B cell (primary cell): ENCODE measurements around the gene IRX4. TPM values are rescaled to one million over a fixed set of nuclear protein-coding genes. Genes with fewer than 3 reads are reported as not detected.

Experiments used
- ATAC-seq: fragments of 200-7000 bp; cut with Tn5 transposase; one replicate; pipeline ENCODE4 v1.10.0; 2021; ENCODE audit warnings: low read depth, mild to moderate bottlenecking, moderate number of reproducible peaks, moderate library complexity
- CTCF ChIA-PET: fragments of 350-600 bp; sonication (Branson Sonifier 250); formaldehyde crosslinking; loops from one replicate; lab custom pipeline; 2021; ENCODE audit warnings: antibody characterized with exemption, inconsistent platforms; lab: Charles Lee
- POLR2A ChIA-PET: fragments of 350-600 bp; sonication (Branson Sonifier 250); formaldehyde crosslinking; loops from one replicate; lab custom pipeline; 2021; ENCODE audit warnings: antibody characterized with exemption; lab: Charles Lee
- DNase-seq: peaks from one replicate; pipeline ENCODE4 v3.0.0; 2013
- H2AFZ ChIP-seq: 2 replicates; pipeline ENCODE4 v1.6.1; 2012; ENCODE audit warnings: mild to moderate bottlenecking, low read depth, low read length; ENCODE audit not compliant: insufficient read depth, poor library complexity, severe bottlenecking
- H3K27ac ChIP-seq, 2 donors: 1 replicate in 1 of 2; 2 replicates in 1 of 2; pipeline ENCODE4 v1.5.1; 2012 to 2013; ENCODE audit warnings: low read length in 2 of 2, mild to moderate bottlenecking in 2 of 2, moderate library complexity in 1 of 2
- H3K27me3 ChIP-seq, 4 experiments: fragments of 200-600 bp in 1 of 4; sonication (generic) in 1 of 4; replicated peaks in 1 of 4; 1 replicate in 2 of 4; 2 replicates in 2 of 4; pipeline versions ENCODE4 v1.6.1 to v1.7.0; 2013 to 2016; ENCODE audit warnings: low read length in 3 of 4, mild to moderate bottlenecking in 2 of 4, mixed read lengths in 1 of 4, moderate library complexity in 1 of 4; ENCODE audit not compliant: insufficient read depth in 4 of 4, control insufficient read depth in 3 of 4; ENCODE audit errors: control extremely low read depth in 1 of 4
- H3K36me3 ChIP-seq, 2 experiments: replicated peaks in 1 of 2; 1 replicate in 1 of 2; 2 replicates in 1 of 2; pipeline versions ENCODE4 v1.6.1 to v1.7.1; 2013; ENCODE audit warnings: low read length in 1 of 2; ENCODE audit not compliant: insufficient read depth in 2 of 2, control insufficient read depth in 1 of 2; ENCODE audit errors: control extremely low read depth in 1 of 2, extremely low read depth in 1 of 2
- H3K4me1 ChIP-seq, 2 donors: fragments of 200-600 bp in 1 of 2; sonication (generic) in 1 of 2; 1 replicate in 1 of 2; 2 replicates in 1 of 2; pipeline versions ENCODE4 v1.5.1 to v1.6.1; 2013 to 2017; ENCODE audit warnings: low read length in 2 of 2; ENCODE audit not compliant: control insufficient read depth in 2 of 2, insufficient read depth in 2 of 2
- H3K4me2 ChIP-seq: replicated peaks from 2 replicates; pipeline ENCODE3; 2012; ENCODE audit warnings: mild to moderate bottlenecking, low read depth, low read length; ENCODE audit not compliant: poor library complexity, severe bottlenecking
- H3K4me3 ChIP-seq, 5 experiments: fragments of 200-600 bp in 1 of 5; sonication (generic) in 1 of 5; 1 replicate in 3 of 5; 2 replicates in 2 of 5; pipeline versions ENCODE4 v1.5.1 to v1.7.0; 2011 to 2016; ENCODE audit warnings: low read length in 4 of 5, mild to moderate bottlenecking in 4 of 5, low read depth in 2 of 5, control low read depth in 1 of 5, moderate library complexity in 1 of 5; ENCODE audit not compliant: insufficient read depth in 1 of 5; ENCODE audit errors: control extremely low read depth in 1 of 5, extremely low read depth in 1 of 5
- H3K79me2 ChIP-seq: fragments of 200-600 bp; sonication (generic); one replicate; pipeline ENCODE4 v1.6.0; 2016; ENCODE audit warnings: low read length; ENCODE audit not compliant: control insufficient read depth, insufficient read depth
- H3K9ac ChIP-seq: fragments of 200-600 bp; sonication (generic); 2 replicates; pipeline ENCODE4 v1.6.1; 2017; ENCODE audit warnings: mild to moderate bottlenecking, low read length, moderate library complexity
- H3K9me3 ChIP-seq, 3 donors: one replicate each; pipeline versions ENCODE4 v1.6.1 to v1.7.1; 2013; ENCODE audit warnings: low read length in 2 of 3; ENCODE audit not compliant: control insufficient read depth in 2 of 3, insufficient read depth in 1 of 3; ENCODE audit errors: control extremely low read depth in 1 of 3
- H4K20me1 ChIP-seq: 2 replicates; pipeline ENCODE4 v1.6.0; 2012; ENCODE audit warnings: mild to moderate bottlenecking, low read length; ENCODE audit not compliant: insufficient read depth, control insufficient read depth, poor library complexity, severe bottlenecking
- H3K27ac Mint-ChIP-seq: one replicate; pipeline ENCODE4 v1.8.0; 2021; ENCODE audit warnings: mixed read lengths
- H3K27me3 Mint-ChIP-seq: one replicate; pipeline ENCODE4 v1.8.0; 2021; ENCODE audit warnings: mixed read lengths
- H3K4me1 Mint-ChIP-seq: one replicate; pipeline ENCODE4 v1.8.0; 2021; ENCODE audit warnings: mixed read lengths
- H3K4me3 Mint-ChIP-seq: one replicate; pipeline ENCODE4 v1.8.0; 2021; ENCODE audit warnings: mixed read lengths
- H3K9me3 Mint-ChIP-seq: one replicate; pipeline ENCODE4 v1.8.0; 2022; ENCODE audit warnings: mixed read lengths; ENCODE audit not compliant: insufficient read depth
- EZH2 ChIP-seq: IDR thresholded peaks from 2 replicates; pipeline ENCODE4 v1.6.1; 2012; ENCODE audit warnings: borderline replicate concordance, low read depth, mild to moderate bottlenecking, moderate library complexity, low read length; ENCODE audit not compliant: insufficient read depth, poor library complexity, severe bottlenecking
- WGBS: methylation state at CpG from one replicate; pipeline ENCODE4 v1.1.5; 2013; ENCODE audit warnings: missing lambda C conversion rate; ENCODE audit not compliant: insufficient coverage; 5-methylcytosine and 5-hydroxymethylcytosine counted together
- intact Hi-C: fragments of 100-400 bp; cut with micrococcal nuclease; formaldehyde crosslinking; loops from one replicate; pipeline ENCODE4 v1.10.0; 2022
- polyA plus RNA-seq: library from polyadenylated mRNA; depleted of rRNA; stranded (reverse); fragments of >200 nt; gene quantifications from 2 replicates; pipeline ENCODE4 v1.2.3, GENCODE V29; 2012
- total RNA-seq, 2 donors: library from RNA; stranded (reverse); fragments of 120-200 nt in 1 of 2; gene quantifications; 1 replicate in 1 of 2; 2 replicates in 1 of 2; pipeline versions ENCODE4 v1.2.3 to v1.2.4, GENCODE V29; 2013 to 2022
- TF ChIP-seq, protein P1 (sequence below): fragments of 200-600 bp; IDR thresholded peaks from one replicate; pipeline ENCODE4 v1.8.0; 2022; ENCODE audit warnings: antibody characterized with exemption, mild to moderate bottlenecking

Gene IRX4
- total and polyA plus RNA-seq, 2 donors (not counting 1 experiment from before 2014, with no cell fraction given) = not detected

DNA sequence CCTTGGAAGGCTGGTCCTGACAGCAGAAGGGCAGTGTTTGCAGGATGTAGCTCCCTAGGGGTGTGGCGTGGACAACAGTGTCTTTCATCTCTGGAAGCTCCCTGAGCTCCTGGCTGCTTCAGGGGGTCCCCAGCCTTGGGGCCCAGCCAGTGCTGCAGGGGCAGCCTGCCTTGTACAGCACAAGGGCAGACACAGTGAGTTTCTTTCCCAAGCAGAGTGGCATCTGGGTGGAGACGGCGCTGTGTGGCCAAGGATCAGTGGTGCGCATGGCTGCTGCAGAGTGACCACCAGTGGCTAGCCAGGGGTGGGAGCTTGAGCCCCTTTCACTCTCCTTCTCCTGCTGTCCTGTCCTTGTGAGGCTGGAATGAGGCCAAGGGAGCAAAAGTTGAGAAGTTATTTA is 7.6 kb upstream of the IRX4 start:
- peaks cover 42% of the 10 kb centered on the region for H3K27me3 Mint-ChIP-seq
- WGBS = 92% methylated on average over 3 of the region's 4 CpGs
- no peak overlapping the region for H3K9ac ChIP-seq
- intact Hi-C loops = no loop called here
- no peak overlapping the region for H2AFZ ChIP-seq
- ChIA-PET POLR2A (no interaction called here), CTCF (no interaction called here)
- no peaks in the 10 kb centered on the region for H3K79me2 ChIP-seq
- H3K9me3 Mint-ChIP-seq = no peaks in the 10 kb centered on the region
- ATAC-seq (no peak), DNase-seq (no peak)
- H3K4me1 Mint-ChIP-seq = peaks cover 1% of the 10 kb centered on the region
- H3K27ac ChIP-seq = no peak overlapping the region
- H3K36me3 ChIP-seq = no peaks in the 10 kb centered on the region
- no peak overlapping the region for H3K4me3 Mint-ChIP-seq
- H4K20me1 ChIP-seq = no peaks in the 10 kb centered on the region
- no peak overlapping the region for H3K4me3 ChIP-seq
- no peak overlapping the region for H3K4me2 ChIP-seq
- TF ChIP-seq EZH2 = no peak
- TF ChIP-seq, protein P1, sequence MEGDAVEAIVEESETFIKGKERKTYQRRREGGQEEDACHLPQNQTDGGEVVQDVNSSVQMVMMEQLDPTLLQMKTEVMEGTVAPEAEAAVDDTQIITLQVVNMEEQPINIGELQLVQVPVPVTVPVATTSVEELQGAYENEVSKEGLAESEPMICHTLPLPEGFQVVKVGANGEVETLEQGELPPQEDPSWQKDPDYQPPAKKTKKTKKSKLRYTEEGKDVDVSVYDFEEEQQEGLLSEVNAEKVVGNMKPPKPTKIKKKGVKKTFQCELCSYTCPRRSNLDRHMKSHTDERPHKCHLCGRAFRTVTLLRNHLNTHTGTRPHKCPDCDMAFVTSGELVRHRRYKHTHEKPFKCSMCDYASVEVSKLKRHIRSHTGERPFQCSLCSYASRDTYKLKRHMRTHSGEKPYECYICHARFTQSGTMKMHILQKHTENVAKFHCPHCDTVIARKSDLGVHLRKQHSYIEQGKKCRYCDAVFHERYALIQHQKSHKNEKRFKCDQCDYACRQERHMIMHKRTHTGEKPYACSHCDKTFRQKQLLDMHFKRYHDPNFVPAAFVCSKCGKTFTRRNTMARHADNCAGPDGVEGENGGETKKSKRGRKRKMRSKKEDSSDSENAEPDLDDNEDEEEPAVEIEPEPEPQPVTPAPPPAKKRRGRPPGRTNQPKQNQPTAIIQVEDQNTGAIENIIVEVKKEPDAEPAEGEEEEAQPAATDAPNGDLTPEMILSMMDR = no peak
- no peak overlapping the region for H3K27ac Mint-ChIP-seq
- H3K27me3 ChIP-seq = peaks cover 0 to 35% (median 6%) of the 10 kb centered on the region in 4 experiments
- H3K9me3 ChIP-seq = peaks cover 0 to 7% (median 0%) of the 10 kb centered on the region in 3 donors
- no peaks in the 10 kb centered on the region for H3K4me1 ChIP-seq

DNA sequence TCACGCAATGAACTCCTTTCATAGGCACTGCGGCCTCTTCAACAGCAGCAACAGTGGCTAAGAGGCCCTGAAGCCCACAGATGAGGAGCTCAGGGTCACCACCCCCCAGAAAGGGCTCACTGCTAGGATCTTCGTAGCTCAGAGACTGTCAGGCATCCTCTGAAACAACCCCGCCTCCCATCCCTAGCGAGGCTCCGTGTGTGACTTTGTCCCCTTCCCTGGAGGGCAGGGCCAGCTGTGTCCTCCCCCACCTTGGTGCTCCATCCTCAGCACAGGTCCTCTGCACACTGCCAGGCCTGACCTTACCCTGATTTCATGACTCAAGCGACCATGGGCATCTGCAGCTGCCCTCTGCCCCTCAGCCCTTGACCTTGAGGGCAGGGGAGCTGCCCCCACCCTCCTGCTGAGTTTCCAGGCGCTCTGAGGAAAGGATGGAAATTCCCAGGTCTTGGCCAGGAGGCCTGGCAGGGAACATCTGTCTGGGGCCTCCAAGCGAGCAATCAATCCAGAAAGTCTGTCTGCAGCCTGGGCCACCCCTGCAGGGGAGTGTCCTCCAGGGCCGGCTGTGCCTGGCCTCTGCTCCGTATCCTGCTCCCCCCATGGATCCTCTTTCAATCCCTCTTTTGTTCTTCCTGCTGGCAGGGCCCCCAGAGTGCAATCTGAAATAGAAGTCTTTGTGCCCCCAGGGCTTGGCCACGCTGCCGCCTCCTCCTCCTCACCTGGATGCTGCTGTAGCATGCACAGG is 6.8 kb upstream of the IRX4 start:
- H4K20me1 ChIP-seq = no peaks in the 10 kb centered on the region
- H3K27me3 Mint-ChIP-seq = peaks cover 42% of the 10 kb centered on the region
- H3K9me3 ChIP-seq = peaks cover 0 to 13% (median 0%) of the 10 kb centered on the region in 3 donors
- H3K9me3 Mint-ChIP-seq = no peaks in the 10 kb centered on the region
- WGBS = 80% methylated on average over 13 of the region's 13 CpGs
- ChIA-PET POLR2A (no interaction called here), CTCF (no interaction called here)
- H3K36me3 ChIP-seq = no peaks in the 10 kb centered on the region
- ATAC-seq (no peak), DNase-seq (no peak)
- no peak for TF ChIP-seq EZH2
- H2AFZ ChIP-seq = no peak overlapping the region
- H3K27ac ChIP-seq = no peak overlapping the region
- peaks cover 1% of the 10 kb centered on the region for H3K4me1 Mint-ChIP-seq
- H3K79me2 ChIP-seq = no peaks in the 10 kb centered on the region
- no peaks in the 10 kb centered on the region for H3K4me1 ChIP-seq
- no peak overlapping the region for H3K4me3 Mint-ChIP-seq
- no peak overlapping the region for H3K27ac Mint-ChIP-seq
- H3K9ac ChIP-seq = no peak overlapping the region
- intact Hi-C loops = no loop called here
- no peak overlapping the region for H3K4me3 ChIP-seq
- H3K4me2 ChIP-seq = no peak overlapping the region
- H3K27me3 ChIP-seq = peaks cover 0 to 43% (median 12%) of the 10 kb centered on the region in 4 experiments
